Renal pelvis (tissue), 4 donors: Measurements from ENCODE around the gene TNFRSF8. TPM values are rescaled to one million over a fixed set of nuclear protein-coding genes. Genes with fewer than 3 reads are reported as not detected.

Experiments
- DNase-seq: peaks from one replicate; pipeline ENCODE4 v3.0.0-alpha.2; 2013
- polyA plus RNA-seq, 3 donors: library from polyadenylated mRNA; unstranded; fragments of 120-200 nt; gene quantifications; one replicate each; pipeline ENCODE4 v1.2.1, GENCODE V29; 2013; ENCODE audit not compliant: insufficient read length in 3 of 3

The TNFRSF8 gene
- polyA plus RNA-seq, 3 donors = 0.54 to 0.62 (median 0.58) TPM

DNA sequence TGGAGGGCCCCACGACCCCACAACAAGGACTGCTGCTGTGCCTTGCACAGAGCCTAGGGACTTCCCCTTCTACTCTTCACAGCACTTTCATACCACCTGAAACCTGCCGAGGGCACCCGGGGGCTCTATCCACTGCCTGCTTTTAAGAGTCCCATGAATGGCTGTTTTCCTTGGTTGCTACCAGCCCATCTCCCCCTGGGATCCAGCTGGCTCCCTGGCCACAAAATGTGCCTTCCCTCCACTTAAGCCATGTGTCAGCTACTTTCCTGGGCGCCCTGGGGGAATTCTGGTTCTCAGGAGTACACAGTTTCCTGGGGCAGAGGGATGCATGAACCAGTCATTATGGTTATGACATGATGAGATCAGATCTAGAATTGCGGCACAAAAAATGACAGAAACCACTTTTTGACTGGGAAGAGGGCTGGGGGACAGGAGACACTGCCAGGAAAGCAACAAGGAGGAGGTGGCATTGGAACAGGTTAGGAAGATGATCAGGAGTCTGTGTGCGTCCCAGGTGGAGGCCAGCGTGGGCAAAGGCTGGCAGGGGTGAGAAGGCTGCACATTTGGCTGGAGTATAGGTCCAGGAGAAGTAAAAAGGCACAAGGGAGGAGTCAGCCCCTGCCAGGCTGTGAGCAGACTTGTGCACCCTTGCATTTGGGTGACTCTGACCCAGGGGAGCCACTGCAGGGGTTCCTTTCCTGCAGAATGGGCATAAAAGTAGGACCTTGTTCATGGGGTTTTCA lies 3.2 kb upstream of the TNFRSF8 start:
- DNase-seq = no peak

DNA sequence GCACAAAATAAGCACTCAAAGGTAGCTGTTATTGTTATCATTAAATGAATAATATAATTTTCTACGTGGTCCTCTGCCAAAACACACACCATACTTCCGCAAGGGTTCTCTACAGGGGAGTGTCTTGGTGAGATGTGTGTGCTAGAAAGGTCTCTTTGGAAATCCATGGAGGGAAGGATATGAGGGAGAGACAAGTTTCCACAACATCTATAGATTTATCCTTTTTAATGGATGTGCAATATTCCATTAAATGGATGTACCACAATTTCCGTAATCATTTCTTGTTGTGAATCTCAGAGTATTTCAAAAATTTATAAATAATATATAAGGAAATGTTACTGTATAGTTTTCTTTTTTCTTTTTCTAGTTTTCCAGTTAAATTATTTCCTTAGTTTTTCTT lies 2.6 kb upstream of the TNFRSF8 start:
- DNase-seq = no peak

DNA sequence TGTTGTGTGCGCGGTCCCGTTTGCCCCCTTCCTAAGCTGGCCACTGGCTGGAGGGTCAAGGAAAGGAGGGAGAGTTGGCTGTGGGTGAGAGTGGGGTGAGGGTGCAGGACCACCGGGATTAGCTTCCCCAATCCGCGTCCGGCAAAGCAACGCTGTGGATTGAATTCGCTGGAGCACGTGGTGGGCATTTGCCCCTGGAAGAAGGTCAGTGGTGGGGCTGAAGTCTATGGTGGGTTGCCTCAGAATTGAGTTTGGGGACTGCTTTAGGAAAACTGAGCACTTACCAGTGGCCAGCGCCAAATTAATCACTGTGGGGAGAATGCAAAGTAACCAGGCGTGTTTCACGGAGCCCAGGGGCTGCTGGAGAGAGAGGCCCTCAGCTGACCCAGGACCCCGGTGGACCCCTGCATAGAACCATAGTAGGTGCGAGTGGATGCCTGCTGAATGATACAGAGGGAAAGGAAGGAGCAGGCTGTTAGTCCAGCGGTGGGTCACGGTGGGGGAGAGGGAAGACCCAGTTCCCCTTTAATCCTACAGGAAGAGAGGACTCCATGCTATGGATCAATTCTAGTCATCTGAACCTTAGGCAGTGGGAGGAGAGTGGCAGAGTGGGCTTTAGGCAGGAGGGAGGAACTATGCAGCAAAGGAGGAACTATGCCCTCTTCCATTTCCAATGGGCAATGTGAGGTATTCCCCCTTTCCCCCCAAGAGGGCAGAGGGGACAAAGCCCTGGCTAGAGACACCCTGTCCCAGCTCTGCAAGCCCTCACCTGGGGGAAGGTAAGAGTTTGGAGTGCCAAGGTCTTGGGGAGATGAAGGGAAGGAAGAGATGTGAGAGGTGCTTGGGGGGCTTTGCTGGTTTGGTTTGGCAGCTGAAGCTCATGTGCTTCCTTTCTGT lies 1.2 kb downstream of the TNFRSF8 start:
- DNase-seq = no peak

DNA sequence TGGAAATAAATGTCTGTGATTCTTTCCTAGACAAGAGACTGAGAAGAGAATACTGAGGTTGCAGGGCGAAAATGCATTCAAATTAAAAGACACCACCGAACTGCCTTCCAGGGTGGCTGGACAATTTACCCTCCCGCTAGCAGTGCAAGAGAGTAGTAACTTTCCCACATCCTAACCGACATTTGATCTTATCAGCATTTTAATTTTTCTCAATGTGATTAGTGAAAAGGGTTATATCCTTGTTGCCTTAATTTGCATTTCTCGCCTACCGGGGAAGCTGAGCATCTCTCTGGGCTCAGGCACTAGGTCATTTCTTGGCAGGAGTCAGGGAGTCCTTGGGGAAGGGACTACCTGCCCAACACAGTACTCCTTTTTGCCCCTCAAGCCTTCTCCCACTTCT lies 2.8 kb downstream of the TNFRSF8 start:
- DNase-seq = no peak

DNA sequence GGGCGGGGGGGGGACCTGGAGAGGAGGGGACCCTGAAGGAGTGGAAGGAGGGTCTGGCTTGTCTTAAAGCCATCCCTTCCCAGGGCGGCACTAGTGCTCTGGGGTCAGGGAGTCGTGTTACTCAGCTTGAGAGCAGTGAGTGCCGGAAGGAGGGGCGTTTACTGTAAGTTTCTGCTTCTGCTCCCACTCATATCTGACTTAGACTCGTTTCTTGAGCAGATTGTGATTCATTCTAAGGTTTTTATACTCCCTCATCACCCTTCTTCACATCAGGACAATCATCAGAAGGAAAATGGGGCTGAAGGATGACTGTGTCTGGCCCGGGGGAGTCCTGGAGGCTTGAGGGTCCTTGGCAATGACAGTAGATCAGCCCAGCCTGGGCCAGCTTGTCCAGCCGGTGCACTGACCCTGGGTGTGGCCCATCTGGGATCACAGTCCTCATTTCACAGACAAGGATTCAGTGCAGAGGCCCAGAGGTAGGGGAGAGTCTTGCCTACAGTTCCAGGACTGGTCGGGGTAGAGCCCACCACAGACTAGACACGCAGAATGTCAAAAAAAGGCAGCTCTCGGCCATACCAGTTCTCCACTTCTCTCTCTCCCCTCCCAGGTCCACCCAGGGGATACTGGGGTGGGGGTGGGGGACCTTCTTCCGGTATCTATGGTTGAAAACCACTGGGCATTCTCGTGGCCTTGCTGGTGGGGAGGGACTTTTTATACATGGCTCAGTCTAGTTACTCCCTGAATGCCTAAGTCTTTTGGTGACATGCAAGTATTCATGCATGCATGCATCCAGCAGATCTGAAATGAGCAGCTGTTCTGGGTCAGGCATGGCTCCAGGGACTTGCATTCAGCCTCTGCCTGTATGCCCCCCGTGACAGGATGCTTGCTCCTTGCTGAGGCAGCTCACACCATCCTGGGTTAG lies 5.1 kb downstream of the TNFRSF8 start:
- peak; percentile 60 for DNase-seq

DNA sequence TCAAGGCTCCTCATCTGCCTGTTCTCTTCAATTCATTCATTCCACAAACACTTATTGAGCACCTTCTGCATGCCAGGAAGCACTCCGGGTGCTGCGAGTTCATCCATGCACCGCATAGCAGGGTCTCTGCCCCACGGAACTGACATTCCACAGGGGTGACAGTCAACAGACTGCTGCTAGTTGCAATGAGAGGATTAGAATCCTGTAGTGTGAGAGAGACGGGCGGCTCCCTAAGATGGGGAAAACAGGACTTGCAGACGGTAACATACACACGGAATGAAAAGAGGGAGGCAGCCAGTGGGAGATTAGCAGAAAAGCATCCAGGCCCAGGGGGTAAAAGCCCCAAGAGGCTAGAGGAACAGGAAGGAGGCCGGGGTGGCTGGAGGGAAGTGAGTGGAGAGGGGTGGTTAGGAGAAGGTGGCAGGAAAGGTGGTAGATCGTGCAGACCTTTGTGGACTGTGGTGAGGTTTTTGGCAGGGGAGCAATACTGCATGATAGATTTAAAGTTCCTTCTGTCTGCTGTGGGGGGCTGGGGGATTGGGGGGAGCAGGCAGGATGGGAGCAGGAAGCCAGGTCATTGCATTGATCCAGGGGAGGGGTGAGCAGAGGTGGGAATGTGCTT lies 6.6 kb downstream of the TNFRSF8 start:
- DNase-seq = no peak

DNA sequence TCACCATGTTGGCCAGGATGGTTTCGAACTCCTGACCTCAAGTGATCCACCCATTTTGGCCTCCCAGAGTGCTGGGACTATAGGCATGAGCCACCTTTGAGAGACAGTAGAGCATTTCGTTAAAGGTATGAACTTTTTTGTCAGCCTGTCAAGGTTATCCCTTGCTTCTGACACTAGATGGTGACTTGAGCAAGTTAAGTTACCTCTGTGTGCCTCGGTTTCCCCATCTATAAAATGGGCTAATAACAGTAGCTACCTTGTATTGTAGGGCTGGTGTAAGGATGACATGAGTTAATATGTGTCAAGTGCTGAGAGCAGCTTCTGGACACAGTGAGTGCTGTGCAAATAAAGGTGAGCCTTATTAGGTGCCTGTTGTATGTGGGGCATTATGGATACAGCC lies 8.8 kb downstream of the TNFRSF8 start:
- no peak for DNase-seq

DNA sequence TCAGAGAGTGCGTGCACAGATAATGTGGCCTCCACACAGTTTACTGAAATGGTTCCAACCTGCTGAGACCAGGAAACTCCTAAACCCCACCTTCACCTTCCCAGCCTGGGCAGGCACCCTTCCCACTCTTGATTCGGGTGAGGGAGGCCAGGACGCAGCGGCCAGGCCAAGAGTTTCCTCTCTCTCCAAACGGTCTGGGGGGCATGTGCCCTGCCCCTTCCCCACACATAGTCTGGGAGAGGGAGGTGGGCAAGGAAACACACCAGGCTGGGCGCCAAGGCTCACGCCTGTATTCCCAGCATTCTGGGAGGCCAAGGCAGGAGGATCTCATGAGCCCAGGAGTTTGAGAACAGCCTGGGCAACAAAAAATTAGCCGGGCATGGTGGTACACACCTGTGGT lies 9.6 kb downstream of the TNFRSF8 start:
- no peak for DNase-seq

DNA sequence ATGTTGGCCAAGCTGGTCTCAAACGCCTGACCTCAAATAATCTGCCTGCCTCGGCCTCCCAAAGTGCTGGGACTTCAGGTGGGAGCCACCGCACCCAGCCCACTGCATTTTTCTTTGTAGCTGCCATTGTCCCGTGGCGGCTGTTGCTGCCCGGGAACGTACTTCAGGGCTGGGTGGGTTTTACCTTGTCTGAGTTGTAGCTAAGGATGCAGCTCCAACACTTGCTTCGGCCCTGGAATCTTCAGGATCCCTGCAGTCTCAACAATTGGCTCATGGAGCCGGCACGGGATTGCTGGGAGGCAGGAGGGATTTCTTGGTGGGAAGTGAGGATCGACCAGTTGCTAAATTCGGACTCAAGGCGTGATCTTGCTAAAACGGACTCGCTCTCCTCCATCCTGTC lies 10.7 kb downstream of the TNFRSF8 start:
- DNase-seq = no peak

DNA sequence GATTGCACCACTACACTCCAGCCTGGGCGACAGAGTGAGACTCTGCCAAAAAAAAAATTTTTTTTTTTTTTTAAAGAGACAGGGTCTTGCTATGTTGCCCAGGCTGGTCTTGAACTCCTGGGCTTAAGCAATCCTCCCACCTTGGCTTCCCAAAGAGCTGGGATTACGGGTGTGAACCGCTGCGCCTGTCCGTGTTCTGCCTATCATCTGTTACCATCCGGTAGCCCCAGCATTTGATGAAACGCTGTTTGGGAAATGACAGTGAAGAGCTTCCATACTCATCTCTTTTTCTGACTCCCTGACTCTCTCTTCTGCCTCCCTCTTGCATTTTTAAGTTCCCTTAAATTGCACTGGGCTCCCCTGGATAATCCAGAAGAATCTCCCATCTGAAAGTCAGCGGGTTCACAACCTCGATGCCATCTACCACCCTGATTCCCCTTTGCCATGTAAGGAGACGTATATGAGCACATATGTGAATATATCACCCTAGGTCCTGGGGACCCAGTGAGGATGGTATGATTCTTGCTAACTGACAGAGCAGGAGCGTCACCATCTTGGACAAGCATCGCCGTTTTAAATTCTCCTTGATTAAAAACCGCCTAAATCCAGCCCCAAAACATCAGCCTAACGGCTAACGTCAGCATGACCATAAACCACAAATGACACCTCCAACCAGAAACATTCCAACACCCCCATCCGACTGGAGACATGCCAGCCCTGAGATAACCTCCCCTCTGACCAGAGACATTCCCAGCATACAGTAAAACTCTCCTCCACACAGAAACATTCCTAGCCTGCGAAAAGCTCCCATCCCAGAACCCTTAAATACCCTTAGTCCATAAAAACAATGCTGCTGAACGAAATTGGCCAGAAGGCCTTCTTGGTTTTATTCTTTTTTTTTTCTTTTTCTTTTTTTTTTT lies 12.4 kb downstream of the TNFRSF8 start:
- peak; percentile 84 for DNase-seq

DNA sequence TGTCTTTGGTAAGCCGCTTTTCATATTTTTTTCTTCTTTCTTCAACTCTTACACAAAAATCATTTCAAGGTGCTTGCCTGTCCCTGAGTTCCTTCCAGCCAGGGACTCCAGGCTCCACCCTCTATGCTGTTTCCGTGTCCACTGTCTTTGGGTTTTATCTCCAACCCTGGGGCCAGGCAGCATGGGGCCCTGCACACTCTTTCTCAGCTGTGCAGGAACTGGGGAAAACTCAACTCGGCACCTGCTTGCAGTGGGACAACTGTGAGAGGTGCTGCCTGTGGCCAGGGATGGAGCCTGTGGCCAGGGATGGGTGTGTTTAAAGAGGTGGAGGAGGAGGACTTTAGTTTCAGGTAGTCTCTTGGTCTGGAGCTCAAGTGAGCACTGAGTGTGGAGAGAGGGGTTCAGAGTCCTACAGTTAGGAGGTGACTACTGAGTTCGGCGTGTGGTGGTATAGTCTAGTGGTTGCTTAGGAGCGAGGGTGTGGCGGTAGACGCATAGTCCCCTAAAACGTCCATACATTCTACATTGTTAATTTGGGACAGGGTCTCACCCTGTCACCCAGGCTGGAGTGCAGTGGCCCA lies 13.4 kb downstream of the TNFRSF8 start:
- DNase-seq = no peak

DNA sequence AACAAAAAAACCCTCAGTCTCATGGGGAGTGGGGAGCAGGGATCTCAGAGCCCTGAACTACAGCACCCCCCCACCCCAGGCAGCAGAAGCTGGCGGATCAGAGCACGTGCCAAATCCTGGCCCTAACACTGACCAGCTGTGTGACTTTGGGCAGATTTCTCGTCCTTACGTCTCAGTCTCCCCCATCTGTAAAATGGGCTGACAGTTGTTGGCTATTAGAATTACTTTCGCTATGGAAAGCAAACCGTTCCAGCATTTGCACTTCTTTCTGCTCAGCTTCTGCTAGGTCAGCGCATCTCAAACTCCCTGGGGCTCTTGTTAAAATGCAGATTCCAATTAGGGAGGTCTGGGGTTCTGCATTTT lies 15.5 kb downstream of the TNFRSF8 start:
- DNase-seq = no peak

DNA sequence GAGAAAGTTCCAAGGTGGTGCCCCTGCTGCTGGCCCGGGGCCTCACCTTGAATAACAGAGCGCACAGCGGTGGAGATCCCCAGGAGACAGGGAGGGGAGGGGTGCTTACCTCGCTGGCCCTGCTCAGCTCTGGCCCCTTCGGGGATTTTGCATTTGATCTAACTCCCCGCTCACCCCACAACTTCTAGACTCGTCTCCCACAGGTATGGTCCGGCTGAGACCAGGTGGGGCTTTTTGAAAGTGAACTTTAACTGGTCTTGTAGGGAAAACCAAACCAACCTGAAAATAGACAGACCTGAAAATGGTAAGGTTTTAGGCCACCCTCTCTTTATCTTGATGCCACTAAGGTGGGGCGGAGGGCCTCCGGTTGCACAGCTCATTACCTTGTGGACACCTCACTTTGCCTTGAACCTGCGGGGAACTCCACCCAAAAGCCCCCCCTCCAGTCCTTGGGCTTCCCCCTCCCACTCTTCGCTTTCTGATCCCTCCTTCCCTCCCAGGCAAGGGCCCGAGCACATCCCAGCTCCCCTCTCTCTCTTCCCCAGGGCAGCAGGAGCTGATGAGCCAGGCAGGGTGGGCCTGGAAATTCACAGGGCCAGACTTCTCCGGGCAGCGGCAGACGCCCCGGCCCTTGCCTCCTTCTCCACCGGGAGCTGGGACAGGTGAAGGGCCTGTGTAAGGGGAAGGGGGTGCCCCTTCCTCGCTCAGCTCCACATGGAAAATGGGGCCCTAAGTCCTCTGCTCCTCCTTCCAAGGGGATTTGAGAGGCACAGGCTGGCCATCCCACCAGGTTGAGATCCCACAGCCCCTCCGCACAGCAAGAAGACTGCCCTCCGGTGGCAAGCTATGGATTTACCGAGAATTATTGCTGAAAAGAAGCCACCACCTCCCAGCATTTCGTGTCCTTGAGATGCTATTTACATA lies 16.1 kb downstream of the TNFRSF8 start:
- peak; percentile 48 for DNase-seq

DNA sequence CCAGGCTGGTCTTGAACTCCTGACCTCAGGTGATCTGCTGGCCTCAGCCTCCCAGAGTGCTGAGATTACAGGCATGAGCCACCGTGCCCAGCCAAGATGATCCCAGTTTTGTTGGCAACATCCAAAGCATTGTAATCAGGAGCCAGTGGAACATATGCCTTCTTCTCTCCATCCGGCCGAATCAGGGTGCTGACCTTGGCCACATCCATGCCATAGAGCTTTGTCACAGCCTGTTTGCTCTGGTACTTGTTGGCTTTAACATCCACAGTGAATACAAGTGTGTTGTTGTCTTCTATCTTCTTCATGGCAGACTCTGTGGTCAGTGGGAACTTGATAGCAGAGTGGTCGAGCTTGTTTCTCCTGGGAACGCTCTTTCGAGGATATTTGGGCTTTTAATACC lies 17.1 kb downstream of the TNFRSF8 start:
- DNase-seq = no peak

DNA sequence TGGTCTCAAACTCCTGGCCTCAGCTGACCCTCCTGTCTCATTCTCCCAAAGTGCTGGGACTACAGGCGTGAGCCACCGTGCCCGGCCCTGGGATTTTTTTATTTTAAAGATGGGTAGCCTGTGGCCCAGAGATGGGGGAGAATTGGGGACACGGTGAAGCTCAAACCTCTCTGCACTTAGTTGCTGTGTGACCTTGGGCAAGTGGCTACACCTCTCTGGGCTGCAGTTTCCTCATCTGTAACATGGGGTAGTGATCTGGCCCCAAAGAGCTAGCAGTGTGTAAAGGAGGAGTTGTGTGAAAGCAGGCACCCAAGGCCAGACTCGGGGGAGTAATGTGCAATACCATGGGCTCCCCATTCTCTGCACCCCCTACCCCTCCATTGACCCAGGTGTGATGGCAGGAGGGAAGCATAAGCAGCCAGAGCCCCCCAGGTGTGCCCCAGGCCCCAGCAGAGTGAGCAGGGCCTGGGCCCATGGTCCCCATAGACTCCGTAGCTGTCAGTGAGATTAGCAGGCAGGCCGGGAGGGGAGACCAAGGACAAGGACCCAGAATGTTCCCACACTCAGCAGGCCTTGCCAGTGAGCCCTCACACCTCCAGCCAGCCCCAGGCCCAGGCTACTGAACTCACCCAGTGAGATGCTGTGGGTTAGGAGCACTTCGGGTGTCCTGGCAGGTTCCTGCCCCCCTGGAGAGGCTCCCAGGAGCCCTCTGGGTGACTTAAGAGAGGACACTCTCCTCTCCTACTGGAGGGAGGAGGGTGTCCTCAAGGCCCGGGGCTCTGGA lies 17.9 kb downstream of the TNFRSF8 start:
- no peak for DNase-seq

DNA sequence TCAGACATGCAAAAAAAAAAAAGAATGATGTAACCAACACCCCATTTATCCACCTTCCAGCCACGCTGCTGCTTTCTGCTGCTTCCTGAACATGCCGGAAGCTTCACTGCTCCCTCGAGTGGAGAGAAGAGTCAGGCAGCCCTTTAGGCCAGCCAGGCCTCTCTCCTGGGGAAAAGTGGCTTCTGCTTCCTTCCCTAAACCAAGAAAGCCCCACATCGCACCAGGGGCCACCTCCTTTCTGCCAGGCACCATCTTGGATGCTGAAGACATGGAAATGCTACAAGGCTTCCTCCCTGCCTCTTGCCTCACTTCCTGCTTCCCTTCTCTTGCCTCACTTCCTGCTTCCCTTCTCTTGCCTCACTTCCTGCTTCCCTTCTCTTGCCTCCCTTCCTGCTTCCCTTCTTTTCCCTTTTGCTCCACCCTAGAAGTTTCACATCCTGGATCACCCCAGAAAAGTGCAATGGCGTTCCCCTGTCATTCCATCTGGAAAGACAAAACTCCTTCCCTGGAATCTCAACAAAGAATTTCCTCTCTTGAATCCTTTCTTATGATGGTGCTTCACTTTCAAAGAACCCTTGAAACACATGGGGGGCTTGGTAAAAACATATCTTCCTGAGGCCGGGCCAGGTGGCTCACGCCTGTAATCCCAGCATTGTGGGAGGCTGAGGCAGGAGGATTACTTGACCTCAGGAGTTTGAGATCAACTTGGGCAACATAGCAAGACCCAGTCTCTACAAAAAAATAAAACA lies 18.7 kb downstream of the TNFRSF8 start:
- DNase-seq = no peak

DNA sequence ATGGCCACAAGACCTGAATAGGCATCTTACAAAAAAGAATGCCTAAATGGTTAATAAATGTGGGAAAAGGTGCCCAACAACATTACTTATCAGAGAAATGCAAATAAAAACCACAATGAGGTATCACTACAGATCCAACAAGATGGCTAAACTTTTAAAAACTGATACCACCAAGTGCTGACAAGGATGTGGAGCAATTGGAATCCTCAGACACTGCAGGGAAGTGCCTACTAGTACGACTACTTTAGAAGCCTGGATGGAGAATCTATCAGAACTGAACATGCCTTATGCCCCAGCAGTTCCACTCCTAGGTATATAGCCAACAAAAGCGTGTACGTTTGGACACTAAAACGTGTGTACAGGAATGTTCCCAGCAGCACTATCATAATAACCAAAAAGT lies 19.9 kb downstream of the TNFRSF8 start:
- DNase-seq = no peak

DNA sequence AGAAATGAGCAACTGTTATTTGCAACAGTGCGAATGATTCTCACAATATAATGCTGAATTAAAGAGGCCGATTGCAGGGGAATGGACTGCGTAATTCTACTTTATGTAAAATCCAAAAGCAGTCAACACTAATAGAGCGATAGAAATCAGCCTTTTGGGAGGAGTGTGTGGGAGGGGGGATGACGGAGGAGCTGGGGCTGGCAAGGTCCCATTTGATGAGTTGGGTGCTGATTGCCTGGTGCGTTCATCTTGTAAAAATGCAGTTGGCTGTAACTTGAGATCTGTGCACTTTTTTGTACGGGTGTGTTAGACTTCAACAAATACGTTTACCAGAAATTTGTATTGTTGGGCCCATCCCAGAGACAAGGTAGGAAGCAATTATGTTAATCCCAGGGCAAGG lies 20.7 kb downstream of the TNFRSF8 start:
- no peak for DNase-seq
